PFSK-1 (cell line): ENCODE measurements around the gene TEX19.

Experiments
- FOXP2 ChIP-seq: optimal IDR thresholded peaks from 2 replicates; pipeline ENCODE3; 2011; ENCODE audit warnings: borderline replicate concordance, control low read depth, inconsistent platforms; ENCODE audit not compliant: insufficient read depth; ENCODE audit errors: extremely low read length, extremely low read depth
- POLR2AphosphoS5 ChIP-seq: IDR thresholded peaks from 2 replicates; pipeline ENCODE4 v1.6.1; 2012; ENCODE audit warnings: low read depth, mild to moderate bottlenecking, control low read depth, low read length, moderate library complexity
- SIN3A ChIP-seq: IDR thresholded peaks from 2 replicates; pipeline ENCODE4 v1.6.1; 2012; ENCODE audit warnings: mild to moderate bottlenecking, low read length, moderate library complexity, borderline replicate concordance; ENCODE audit not compliant: insufficient read depth
- TAF1 ChIP-seq: IDR thresholded peaks from 2 replicates; pipeline ENCODE4 v1.6.1; 2012; ENCODE audit warnings: low read length, control low read depth, borderline replicate concordance; ENCODE audit not compliant: insufficient read depth
- TF ChIP-seq, protein P1 (sequence below), 2 experiments: IDR thresholded peaks; 2 replicates each; pipeline versions ENCODE4 v1.6.1 to v1.8.0; 2011 to 2012; ENCODE audit warnings: low read depth in 2 of 2, low read length in 2 of 2, control low read depth in 1 of 2, inconsistent platforms in 1 of 2, mild to moderate bottlenecking in 1 of 2, moderate library complexity in 1 of 2; ENCODE audit not compliant: insufficient read depth in 1 of 2

The TEX19 gene

GRCh38 chr17:82320140-82320840, 38.8 kb upstream of the TEX19 start:
- no peak for TF ChIP-seq SIN3A

GRCh38 chr17:82320956-82321927, 37.8 kb upstream of the TEX19 start:
- TF ChIP-seq, protein P1, sequence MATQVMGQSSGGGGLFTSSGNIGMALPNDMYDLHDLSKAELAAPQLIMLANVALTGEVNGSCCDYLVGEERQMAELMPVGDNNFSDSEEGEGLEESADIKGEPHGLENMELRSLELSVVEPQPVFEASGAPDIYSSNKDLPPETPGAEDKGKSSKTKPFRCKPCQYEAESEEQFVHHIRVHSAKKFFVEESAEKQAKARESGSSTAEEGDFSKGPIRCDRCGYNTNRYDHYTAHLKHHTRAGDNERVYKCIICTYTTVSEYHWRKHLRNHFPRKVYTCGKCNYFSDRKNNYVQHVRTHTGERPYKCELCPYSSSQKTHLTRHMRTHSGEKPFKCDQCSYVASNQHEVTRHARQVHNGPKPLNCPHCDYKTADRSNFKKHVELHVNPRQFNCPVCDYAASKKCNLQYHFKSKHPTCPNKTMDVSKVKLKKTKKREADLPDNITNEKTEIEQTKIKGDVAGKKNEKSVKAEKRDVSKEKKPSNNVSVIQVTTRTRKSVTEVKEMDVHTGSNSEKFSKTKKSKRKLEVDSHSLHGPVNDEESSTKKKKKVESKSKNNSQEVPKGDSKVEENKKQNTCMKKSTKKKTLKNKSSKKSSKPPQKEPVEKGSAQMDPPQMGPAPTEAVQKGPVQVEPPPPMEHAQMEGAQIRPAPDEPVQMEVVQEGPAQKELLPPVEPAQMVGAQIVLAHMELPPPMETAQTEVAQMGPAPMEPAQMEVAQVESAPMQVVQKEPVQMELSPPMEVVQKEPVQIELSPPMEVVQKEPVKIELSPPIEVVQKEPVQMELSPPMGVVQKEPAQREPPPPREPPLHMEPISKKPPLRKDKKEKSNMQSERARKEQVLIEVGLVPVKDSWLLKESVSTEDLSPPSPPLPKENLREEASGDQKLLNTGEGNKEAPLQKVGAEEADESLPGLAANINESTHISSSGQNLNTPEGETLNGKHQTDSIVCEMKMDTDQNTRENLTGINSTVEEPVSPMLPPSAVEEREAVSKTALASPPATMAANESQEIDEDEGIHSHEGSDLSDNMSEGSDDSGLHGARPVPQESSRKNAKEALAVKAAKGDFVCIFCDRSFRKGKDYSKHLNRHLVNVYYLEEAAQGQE (IDR thresholded peaks at IDR 0.05; ENCODE audit: insufficient read depth in 1 of 2, low read depth in 2 of 2, low read length in 2 of 2) = no peak
- peak; percentile 52 for TF ChIP-seq FOXP2
- no peak for TF ChIP-seq TAF1

GRCh38 chr17:82321947-82322466, 37.0 kb upstream of the TEX19 start:
- TF ChIP-seq, protein P1 (IDR thresholded peaks at IDR 0.05; ENCODE audit: insufficient read depth in 1 of 2, low read depth in 2 of 2, low read length in 2 of 2) = no peak
- no peak for TF ChIP-seq TAF1
- no peak for TF ChIP-seq SIN3A
- TF ChIP-seq FOXP2 = no peak

DNA sequence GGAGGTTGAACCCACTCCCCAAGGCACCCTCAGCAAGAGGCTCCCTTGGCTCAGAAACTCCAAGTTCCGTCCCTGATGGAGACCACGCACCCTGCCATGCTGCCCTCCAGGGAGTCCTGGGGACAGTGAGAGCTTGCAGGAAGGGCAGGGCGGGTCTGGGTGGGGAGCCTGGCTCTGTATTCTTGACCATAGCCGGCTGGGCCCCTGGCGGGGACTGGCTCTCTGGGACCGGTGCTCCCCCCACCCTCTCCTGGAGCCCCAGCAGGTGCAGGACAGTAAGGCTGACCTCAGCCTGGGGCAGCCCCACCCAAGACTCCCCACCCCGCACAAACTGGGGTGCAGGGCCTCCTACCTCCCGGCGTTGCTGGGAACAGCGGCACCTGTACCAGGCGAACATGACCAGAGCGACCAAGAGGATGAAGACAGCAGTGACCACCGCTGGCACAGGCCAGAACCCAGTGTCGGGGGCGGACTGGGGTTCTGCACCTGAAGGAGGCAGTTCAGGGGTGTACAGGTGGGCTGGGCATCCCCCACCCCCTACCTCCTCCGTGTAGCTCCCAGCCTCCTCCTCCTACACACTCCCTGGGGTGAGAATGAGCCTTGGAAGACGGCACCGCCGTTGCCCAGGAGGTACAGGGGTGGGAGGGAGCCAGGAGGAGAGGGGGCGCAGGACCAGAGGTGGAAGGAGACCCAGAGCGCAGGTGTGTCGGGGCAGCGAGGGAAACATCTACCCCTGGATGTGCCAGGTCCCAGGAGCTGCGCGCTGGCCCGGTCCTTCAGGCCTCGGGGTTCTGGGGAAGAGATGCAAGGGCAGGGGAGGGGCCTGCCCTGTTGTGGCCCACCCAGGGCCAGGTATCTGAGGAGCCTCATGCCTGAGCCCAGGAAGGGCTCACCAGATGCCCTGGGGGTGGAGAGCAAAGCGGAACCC, 36.3 kb upstream of the TEX19 start:
- TF ChIP-seq, protein P1 (IDR thresholded peaks at IDR 0.05; ENCODE audit: insufficient read depth in 1 of 2, low read depth in 2 of 2, low read length in 2 of 2) = no peak
- TF ChIP-seq POLR2AphosphoS5 (no peak), FOXP2 (no peak), TAF1 (no peak)

DNA sequence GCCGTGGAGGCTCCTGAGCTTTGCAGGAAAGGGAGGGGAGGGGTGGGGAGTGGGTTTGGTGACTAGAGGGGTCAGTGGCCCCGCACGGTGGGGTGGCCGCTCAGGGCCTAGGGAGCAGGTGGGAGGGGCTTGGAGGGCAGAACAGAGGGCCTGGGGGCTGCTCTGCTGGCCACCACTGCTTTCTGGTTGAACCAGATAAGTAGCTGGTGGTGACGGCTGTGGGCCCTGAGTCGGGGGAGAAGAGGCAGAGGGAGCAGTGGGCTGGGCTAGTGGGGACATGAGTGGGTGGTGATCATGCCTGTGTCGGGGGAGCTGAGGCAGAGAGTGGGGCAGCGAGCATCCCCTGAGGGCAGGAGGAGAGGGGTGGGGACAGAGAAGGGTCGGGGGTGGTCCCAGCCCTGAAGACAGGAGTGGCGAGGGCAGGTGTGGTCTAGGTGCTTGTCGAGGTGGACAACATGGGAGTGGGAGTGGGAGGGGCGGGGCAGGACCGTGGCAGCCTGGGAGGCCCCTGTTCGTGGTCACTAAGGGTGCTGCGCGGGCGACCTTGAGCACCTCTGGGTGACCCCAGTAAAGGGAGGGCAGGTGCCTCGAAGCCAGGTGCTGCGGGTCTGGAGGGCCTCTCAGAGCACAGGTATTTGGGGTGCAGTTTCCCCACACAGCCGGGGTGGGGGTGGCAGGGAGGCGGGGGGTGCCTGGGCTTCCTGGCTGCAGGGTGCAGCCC, 35.4 kb upstream of the TEX19 start:
- no peak for TF ChIP-seq SIN3A
